Ishikawa (cell line): ENCODE data around the gene DUXB.

Experiments used
- CREB1 ChIP-seq: IDR thresholded peaks from 2 replicates; pipeline ENCODE4 v1.6.1; 2012; ENCODE audit warnings: low read depth
- EGR1 ChIP-seq: IDR thresholded peaks from 2 replicates; pipeline ENCODE4 v1.6.1; 2012
- EP300 ChIP-seq: IDR thresholded peaks from 2 replicates; pipeline ENCODE4 v1.6.1; 2012; ENCODE audit warnings: borderline replicate concordance
- FOXM1 ChIP-seq: IDR thresholded peaks from 2 replicates; pipeline ENCODE4 v1.6.1; 2012; ENCODE audit warnings: low read depth, borderline replicate concordance
- NFIC ChIP-seq: IDR thresholded peaks from 2 replicates; pipeline ENCODE4 v1.6.1; 2012
- RAD21 ChIP-seq: IDR thresholded peaks from 2 replicates; pipeline ENCODE4 v1.6.1; 2012; ENCODE audit warnings: low read depth
- TAF1 ChIP-seq: IDR thresholded peaks from 2 replicates; pipeline ENCODE4 v1.6.1; 2012; ENCODE audit warnings: low read depth, mild to moderate bottlenecking
- TCF12 ChIP-seq: IDR thresholded peaks from 2 replicates; pipeline ENCODE4 v1.6.1; 2012; ENCODE audit warnings: low read depth
- TEAD4 ChIP-seq: IDR thresholded peaks from 2 replicates; pipeline ENCODE4 v1.6.1; 2012
- YY1 ChIP-seq: IDR thresholded peaks from 2 replicates; pipeline ENCODE4 v1.6.1; 2012; ENCODE audit warnings: low read depth
- TF ChIP-seq, protein P1 (sequence below): IDR thresholded peaks from 2 replicates; pipeline ENCODE4 v1.6.1; 2012
- TF ChIP-seq, protein P2 (sequence below): IDR thresholded peaks from 2 replicates; pipeline ENCODE4 v1.6.1; 2012; ENCODE audit warnings: low read depth, mild to moderate bottlenecking
- TF ChIP-seq, protein P3 (sequence below): IDR thresholded peaks from 2 replicates; pipeline ENCODE4 v1.6.1; 2012

DNA sequence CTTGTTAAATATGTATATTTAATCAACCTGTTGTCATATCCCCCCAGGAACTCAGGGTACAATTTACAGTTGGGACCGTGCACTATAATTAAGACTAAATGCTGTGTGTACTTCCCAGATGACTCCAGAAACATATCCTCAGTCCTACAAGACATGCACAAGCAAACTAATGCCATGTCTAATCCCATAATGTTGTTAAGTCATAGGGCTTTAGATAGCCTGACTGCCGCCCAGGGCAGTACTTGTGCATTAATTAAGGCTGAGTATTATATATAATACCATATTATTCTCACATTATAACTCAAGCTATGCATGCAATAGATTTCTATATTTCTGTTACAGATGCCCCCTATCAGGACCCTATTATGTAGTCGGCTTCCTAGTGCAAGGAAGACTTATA lies 45.1 kb upstream of the DUXB start:
- TF ChIP-seq RAD21: no peak
- TF ChIP-seq EP300: no peak
- TF ChIP-seq YY1: no peak
- TF ChIP-seq, protein P1, sequence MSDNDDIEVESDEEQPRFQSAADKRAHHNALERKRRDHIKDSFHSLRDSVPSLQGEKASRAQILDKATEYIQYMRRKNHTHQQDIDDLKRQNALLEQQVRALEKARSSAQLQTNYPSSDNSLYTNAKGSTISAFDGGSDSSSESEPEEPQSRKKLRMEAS: no peak
- TF ChIP-seq NFIC: no peak
- TF ChIP-seq CREB1: no peak
- no peak for TF ChIP-seq FOXM1
- no peak for TF ChIP-seq TCF12
- TF ChIP-seq EGR1: no peak
- TF ChIP-seq, protein P2, sequence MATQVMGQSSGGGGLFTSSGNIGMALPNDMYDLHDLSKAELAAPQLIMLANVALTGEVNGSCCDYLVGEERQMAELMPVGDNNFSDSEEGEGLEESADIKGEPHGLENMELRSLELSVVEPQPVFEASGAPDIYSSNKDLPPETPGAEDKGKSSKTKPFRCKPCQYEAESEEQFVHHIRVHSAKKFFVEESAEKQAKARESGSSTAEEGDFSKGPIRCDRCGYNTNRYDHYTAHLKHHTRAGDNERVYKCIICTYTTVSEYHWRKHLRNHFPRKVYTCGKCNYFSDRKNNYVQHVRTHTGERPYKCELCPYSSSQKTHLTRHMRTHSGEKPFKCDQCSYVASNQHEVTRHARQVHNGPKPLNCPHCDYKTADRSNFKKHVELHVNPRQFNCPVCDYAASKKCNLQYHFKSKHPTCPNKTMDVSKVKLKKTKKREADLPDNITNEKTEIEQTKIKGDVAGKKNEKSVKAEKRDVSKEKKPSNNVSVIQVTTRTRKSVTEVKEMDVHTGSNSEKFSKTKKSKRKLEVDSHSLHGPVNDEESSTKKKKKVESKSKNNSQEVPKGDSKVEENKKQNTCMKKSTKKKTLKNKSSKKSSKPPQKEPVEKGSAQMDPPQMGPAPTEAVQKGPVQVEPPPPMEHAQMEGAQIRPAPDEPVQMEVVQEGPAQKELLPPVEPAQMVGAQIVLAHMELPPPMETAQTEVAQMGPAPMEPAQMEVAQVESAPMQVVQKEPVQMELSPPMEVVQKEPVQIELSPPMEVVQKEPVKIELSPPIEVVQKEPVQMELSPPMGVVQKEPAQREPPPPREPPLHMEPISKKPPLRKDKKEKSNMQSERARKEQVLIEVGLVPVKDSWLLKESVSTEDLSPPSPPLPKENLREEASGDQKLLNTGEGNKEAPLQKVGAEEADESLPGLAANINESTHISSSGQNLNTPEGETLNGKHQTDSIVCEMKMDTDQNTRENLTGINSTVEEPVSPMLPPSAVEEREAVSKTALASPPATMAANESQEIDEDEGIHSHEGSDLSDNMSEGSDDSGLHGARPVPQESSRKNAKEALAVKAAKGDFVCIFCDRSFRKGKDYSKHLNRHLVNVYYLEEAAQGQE: no peak
- no peak for TF ChIP-seq TEAD4
- no peak for TF ChIP-seq TAF1
- TF ChIP-seq, protein P3, sequence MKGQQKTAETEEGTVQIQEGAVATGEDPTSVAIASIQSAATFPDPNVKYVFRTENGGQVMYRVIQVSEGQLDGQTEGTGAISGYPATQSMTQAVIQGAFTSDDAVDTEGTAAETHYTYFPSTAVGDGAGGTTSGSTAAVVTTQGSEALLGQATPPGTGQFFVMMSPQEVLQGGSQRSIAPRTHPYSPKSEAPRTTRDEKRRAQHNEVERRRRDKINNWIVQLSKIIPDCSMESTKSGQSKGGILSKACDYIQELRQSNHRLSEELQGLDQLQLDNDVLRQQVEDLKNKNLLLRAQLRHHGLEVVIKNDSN: no peak
